ENCODE measurements around the gene SEZ6L2. TPM values are rescaled to one million over a fixed set of nuclear protein-coding genes. Genes with fewer than 3 reads are reported as not detected.
A peak's percentile ranks its signal among the peaks of the same experiment; 100 is the strongest.
"Not testable (repeated sequence)": the region's sequence is repeated elsewhere in the genome, so short reads cannot be mapped to it uniquely, and the experiment has no call there.

The SEZ6L2 gene
- 16.7 and 38.3 TPM in 2 replicates for total RNA-seq (2014; rRNA removed; shearing (Covaris generic))

- peak; percentile 95 for DNase-seq (ENCODE audit: low read depth)
Observed at GRCh38 chr16:29899516-29900101, at the start of gene SEZ6L2. TSS of gene SEZ6L2 (minus strand) at chr16:29899550. CDS start at chr16:29899019, 531 bp downstream.

GRCh38 chr16:29947897-29948296, 48.5 kb upstream of the SEZ6L2 start:
- DNase-seq (ENCODE audit: low read depth), result no peak

- peak; percentile 99 for DNase-seq (ENCODE audit: low read depth)
Observed at GRCh38 chr16:29943846-29944799, 44.8 kb upstream of the SEZ6L2 start.

- peak; percentile 42 for DNase-seq (ENCODE audit: low read depth)
Observed at GRCh38 chr16:29940656-29941055, 41.3 kb upstream of the SEZ6L2 start.

GRCh38 chr16:29931750-29932149, 32.4 kb upstream of the SEZ6L2 start:
- not testable (repeated sequence) for DNase-seq (ENCODE audit: low read depth)

GRCh38 chr16:29927070-29927905, 27.9 kb upstream of the SEZ6L2 start:
- DNase-seq (ENCODE audit: low read depth), result peak; percentile 14

GRCh38 chr16:29926711-29927052, 27.3 kb upstream of the SEZ6L2 start:
- peak; percentile 38 for DNase-seq (ENCODE audit: low read depth)

GRCh38 chr16:29925781-29926710, 26.7 kb upstream of the SEZ6L2 start, which contains the start of gene KCTD13:
TSS of gene KCTD13 (minus strand) at chr16:29926226. CDS start at chr16:29926033, 193 bp downstream.
- DNase-seq (ENCODE audit: low read depth), result peak; percentile 79

GRCh38 chr16:29925105-29925756, 25.9 kb upstream of the SEZ6L2 start:
- DNase-seq (ENCODE audit: low read depth), result no peak

- DNase-seq (ENCODE audit: low read depth), result no peak
Observed at GRCh38 chr16:29922986-29923501, 23.7 kb upstream of the SEZ6L2 start.

- DNase-seq (ENCODE audit: low read depth), result no peak
Observed at GRCh38 chr16:29922326-29922725, 23.0 kb upstream of the SEZ6L2 start.

- DNase-seq (ENCODE audit: low read depth), result no peak
Observed at GRCh38 chr16:29921034-29921385, 21.7 kb upstream of the SEZ6L2 start.

GRCh38 chr16:29920288-29921033, 21.1 kb upstream of the SEZ6L2 start:
- no peak for DNase-seq (ENCODE audit: low read depth)

GRCh38 chr16:29916979-29917378, 17.6 kb upstream of the SEZ6L2 start:
- DNase-seq (ENCODE audit: low read depth), result peak; percentile 17

GRCh38 chr16:29915590-29916247, 16.4 kb upstream of the SEZ6L2 start:
- peak; percentile 91 for DNase-seq (ENCODE audit: low read depth)

- DNase-seq (ENCODE audit: low read depth), result no peak
Observed at GRCh38 chr16:29913514-29913913, 14.2 kb upstream of the SEZ6L2 start.

GRCh38 chr16:29912087-29912486, 12.7 kb upstream of the SEZ6L2 start:
- DNase-seq (ENCODE audit: low read depth), result no peak

- no peak for DNase-seq (ENCODE audit: low read depth)
Observed at GRCh38 chr16:29911676-29912010, 12.3 kb upstream of the SEZ6L2 start.

Measured in M059J (cell line).